ENCODE results near the gene CACNB3. TPM values are rescaled to one million over a fixed set of nuclear protein-coding genes. Genes with fewer than 3 reads are reported as not detected.

CACNB3 gene
- total and polyA plus RNA-seq, 2 of the 8 experiments (the other 6 are each of a cell fraction or from before 2014, with no cell fraction given): 12.5 to 16.0 TPM

DNA sequence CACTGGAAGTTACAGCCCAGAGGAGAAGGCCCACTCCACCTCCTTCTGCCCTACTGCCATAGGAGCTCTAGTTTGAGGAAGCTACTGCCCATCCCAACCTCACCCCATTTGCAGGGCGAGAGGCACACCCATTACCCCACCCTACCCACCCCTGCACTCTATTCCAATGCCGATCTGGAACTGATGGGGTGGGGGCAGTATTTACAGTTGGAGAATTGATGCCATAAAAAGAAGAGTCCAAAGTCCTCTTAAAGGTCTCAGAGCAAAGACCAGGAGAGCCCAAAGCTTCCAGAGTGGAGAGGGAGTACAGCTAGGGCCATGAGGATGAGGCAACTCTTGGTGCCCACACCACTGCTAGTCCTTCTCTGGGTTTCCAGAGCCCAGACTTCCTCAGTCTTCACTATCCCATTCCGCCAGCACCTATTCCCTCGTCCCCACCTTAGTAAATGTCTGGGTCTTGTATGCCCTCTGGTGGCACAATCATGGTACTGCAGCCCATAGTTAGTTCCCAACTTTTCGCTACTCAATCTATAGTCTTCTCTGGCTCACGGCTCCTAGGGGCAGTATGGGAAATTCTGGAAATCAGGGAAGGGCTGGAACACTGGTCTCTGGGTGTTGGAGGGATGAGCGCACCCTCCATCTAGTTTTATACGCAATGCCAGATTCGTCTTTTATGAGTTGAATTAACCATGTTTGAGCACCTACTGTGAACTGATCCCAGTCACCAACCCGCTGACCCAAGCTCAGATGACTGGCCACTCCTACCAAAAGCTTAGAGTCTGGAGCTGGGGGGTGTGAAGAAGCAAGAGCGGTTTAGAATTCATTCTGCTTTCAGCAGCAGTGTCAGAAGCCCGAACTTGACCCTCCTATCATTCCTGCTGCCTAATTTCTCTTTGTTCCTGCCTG is 22.5 kb upstream of the CACNB3 start (continued):
- peak; percentile 18; the same call in 1 of the 2 replicates for TF ChIP-seq CREB1 (IDR thresholded peaks at IDR 0.05)
- peak; percentile 99 to 100 for TF ChIP-seq RAD21 (IDR thresholded peaks at IDR 0.05 in 1 of 2, conservative IDR thresholded peaks at IDR 0.05 in 1 of 2; ENCODE audit: low read depth in 2 of 2, low read length in 2 of 2)
- peak; percentile 42; the same call in 1 of the 2 replicates for TF ChIP-seq TEAD4 (IDR thresholded peaks at IDR 0.05; ENCODE audit: low read depth, low read length)

Measured in H1 (cell line).